Fibroblast of lung (primary cell): ENCODE results near the gene POLR3H.

ENCODE experiments used
- CTCF ChIP-seq, 2 donors: IDR thresholded peaks in 1 of 2; conservative IDR thresholded peaks in 1 of 2; 1 replicate in 1 of 2; 2 replicates in 1 of 2; pipeline ENCODE4 v1.5.1; 2011 to 2012; ENCODE audit warnings: low read length in 2 of 2, control low read depth in 1 of 2, inconsistent platforms in 1 of 2, low read depth in 1 of 2, mild to moderate bottlenecking in 1 of 2
- EZH2 ChIP-seq: IDR thresholded peaks from 2 replicates; pipeline ENCODE4 v1.5.1; 2012; ENCODE audit warnings: low read length, control low read depth, mild to moderate bottlenecking; ENCODE audit errors: missing control alignments

GRCh38 chr22:41528132-41528766, 16.0 kb downstream of the POLR3H start:
- TF ChIP-seq CTCF (conservative IDR thresholded peaks at IDR 0.05 in 1 of 2, IDR thresholded peaks at IDR 0.05 in 1 of 2; ENCODE audit: low read depth in 1 of 2, low read length in 2 of 2) (no peak), EZH2 (no peak)
